HepG2 (cell line): Measurements from ENCODE around the gene TRIO. TPM values are rescaled to one million over a fixed set of nuclear protein-coding genes. Genes with fewer than 3 reads are reported as not detected.

ENCODE experiments used
- ATAC-seq: fragments of 200-7000 bp; cut with Tn5 transposase; 3 replicates; pipeline ENCODE4 v1.9.1; 2020; ENCODE audit warnings: mild to moderate bottlenecking, moderate library complexity
- BruUV-seq: library from RNA; stranded (reverse); fragments of 400-500 nt; replicated peaks from 2 replicates; lab custom pipeline; 2021; lab: Mats Ljungman, UMichigan
- CTCF ChIA-PET: fragments of 300-600 bp; formaldehyde crosslinking; extraction: SDS; loops from one replicate; lab custom pipeline; 2021; ENCODE audit warnings: low total read pairs, inconsistent platforms, low intra/inter-chr PET ratio; lab: Yijun Ruan, JAX
- POLR2A ChIA-PET: fragments of 350-600 bp; sonication (Branson Sonifier 250); formaldehyde crosslinking; loops from one replicate; lab custom pipeline; 2020; ENCODE audit warnings: antibody characterized with exemption, inconsistent platforms; lab: Yijun Ruan, JAX
- DNase-seq: peaks from one replicate; pipeline ENCODE4 v3.0.0-alpha.2; 2015; ENCODE audit warnings: low spot score
- FAIRE-seq: peaks from 3 replicates; lab custom pipeline; 2011; peaks lifted over from hg19 to GRCh38; lab: Jason Lieb, UNC
- H2AFZ ChIP-seq: one replicate; pipeline ENCODE4 v1.6.1; 2011; ENCODE audit warnings: low read length, inconsistent platforms
- H3K27ac ChIP-seq: fragments of 300-600 bp; 3 replicates; pipeline ENCODE4 v1.8.0; 2011; ENCODE audit warnings: mixed run types, mild to moderate bottlenecking, mixed read lengths, low read length, inconsistent platforms; ENCODE audit not compliant: insufficient read depth; ENCODE audit errors: extremely low read length
- H3K27me3 ChIP-seq, 2 experiments: fragments of 200-600 bp in 1 of 2; 2 replicates in 1 of 2; 3 replicates in 1 of 2; pipeline versions ENCODE4 v1.6.0 to v1.8.0; 2011; ENCODE audit warnings: low read length in 2 of 2, mild to moderate bottlenecking in 2 of 2, moderate library complexity in 2 of 2, inconsistent platforms in 1 of 2; ENCODE audit not compliant: insufficient read depth in 2 of 2, control insufficient read depth in 1 of 2
- H3K36me3 ChIP-seq, 2 experiments: fragments of 200-600 bp in 1 of 2; replicated peaks in 1 of 2; 2 replicates in 1 of 2; 3 replicates in 1 of 2; pipeline versions ENCODE4 v1.5.1 to v1.8.0; 2011; ENCODE audit warnings: low read length in 2 of 2, inconsistent platforms in 1 of 2; ENCODE audit not compliant: insufficient read depth in 2 of 2, control insufficient read depth in 1 of 2
- H3K4me1 ChIP-seq: 2 replicates; pipeline ENCODE4 v1.5.1; 2012; ENCODE audit warnings: low read length, inconsistent platforms; ENCODE audit not compliant: insufficient read depth
- H3K4me2 ChIP-seq: 2 replicates; pipeline ENCODE4 v1.6.0; 2011; ENCODE audit warnings: low read depth, low read length, inconsistent platforms
- H3K4me3 ChIP-seq, 3 experiments: fragments of 200-600 bp in 1 of 3; sonication (generic), shearing (Covaris generic) in 1 of 3; replicated peaks in 1 of 3; 2 replicates each; pipeline ENCODE4 v1.5.1; 2011 to 2016; ENCODE audit warnings: low read length in 3 of 3, inconsistent platforms in 2 of 3, low read depth in 2 of 3, mild to moderate bottlenecking in 2 of 3, control low read depth in 1 of 3, mixed read lengths in 1 of 3; ENCODE audit not compliant: insufficient read depth in 1 of 3
- H3K79me2 ChIP-seq: one replicate; pipeline ENCODE4 v1.6.1; 2011; ENCODE audit warnings: low read length, inconsistent platforms; ENCODE audit not compliant: insufficient read depth
- H3K9ac ChIP-seq: 2 replicates; pipeline ENCODE4 v1.6.0; 2011; ENCODE audit warnings: mild to moderate bottlenecking, low read depth, low read length, inconsistent platforms; ENCODE audit not compliant: insufficient read depth
- H3K9me3 ChIP-seq: 2 replicates; pipeline ENCODE4 v1.5.1; 2012; ENCODE audit warnings: mild to moderate bottlenecking, low read length
- H4K20me1 ChIP-seq: 2 replicates; pipeline ENCODE4 v1.6.0; 2011; ENCODE audit warnings: inconsistent platforms, mild to moderate bottlenecking, low read length, moderate library complexity; ENCODE audit not compliant: insufficient read depth
- CREB1 ChIP-seq, 2 experiments: fragments of 450-650 bp in 1 of 2; IDR thresholded peaks; 2 replicates each; pipeline ENCODE4 v1.6.1; 2016 to 2017; ENCODE audit warnings: control low read depth in 1 of 2, mild to moderate bottlenecking in 1 of 2, missing compliant biosample characterization in 1 of 2, missing genetic modification characterization in 1 of 2
- DPF2 ChIP-seq: sonication (generic); formaldehyde crosslinking; IDR thresholded peaks from 2 replicates; pipeline ENCODE4 v1.4.0; 2020; ENCODE audit warnings: mild to moderate bottlenecking, low read depth, missing genetic modification reagents, borderline replicate concordance
- PAWR ChIP-seq: sonication (generic); formaldehyde crosslinking; IDR thresholded peaks from 2 replicates; pipeline ENCODE4 v1.4.0; 2020; ENCODE audit warnings: missing genetic modification reagents, mild to moderate bottlenecking, borderline replicate concordance
- U2AF1 ChIP-seq: fragments of 200-400 bp; formaldehyde crosslinking; optimal IDR thresholded peaks from 2 replicates; pipeline ENCODE3; 2017; ENCODE audit warnings: mild to moderate bottlenecking, low read depth, low read length
- ZNF800 ChIP-seq: sonication (generic); formaldehyde crosslinking; IDR thresholded peaks from 2 replicates; pipeline ENCODE4 v1.4.0; 2020; ENCODE audit warnings: missing genetic modification reagents
- ZZZ3 ChIP-seq: sonication (generic); formaldehyde crosslinking; IDR thresholded peaks from 2 replicates; pipeline ENCODE4 v1.4.0; 2020; ENCODE audit warnings: missing genetic modification reagents, mild to moderate bottlenecking, borderline replicate concordance
- WGBS: methylation state at CpG from one replicate; pipeline ENCODE4 v1.1.6; 2017; ENCODE audit warnings: low lambda C conversion rate; 5-methylcytosine and 5-hydroxymethylcytosine counted together
- in situ Hi-C: cut with HindIII; loops from 2 replicates; pipeline ENCODE4 v1.10.0; 2017; ENCODE audit warnings: low pct_unique_long_range_greater_than_20kb; ENCODE audit not compliant: extremely low pct_ligation_motif_present
- intact Hi-C: fragments of 100-400 bp; cut with micrococcal nuclease; formaldehyde crosslinking; loops from one replicate; pipeline ENCODE4 v1.10.0; 2022; ENCODE audit not compliant: unreplicated experiment
- polyA plus RNA-seq, 8 experiments: library from polyadenylated mRNA; depleted of rRNA in 3 of 8; stranded (reverse) in 7 of 8; unstranded in 1 of 8; fragments of >200 nt; fragmentation: Illumina TruSeq in 4 of 8; extraction: Trizol in 4 of 8; gene quantifications; 2 replicates each; pipeline versions ENCODE4 v1.2.1 to v1.2.3, GENCODE V29; 2011 to 2016; ENCODE audit warnings: low read depth in 4 of 8, missing spikeins in 1 of 8, mixed read lengths in 1 of 8; ENCODE audit not compliant: insufficient read depth in 1 of 8
- total RNA-seq, 5 experiments: library from RNA; depleted of rRNA; stranded (reverse); fragments of >200 nt; fragmentation: Illumina TruSeq; extraction: Trizol; gene quantifications; 2 replicates each; pipeline ENCODE4 v1.2.3, GENCODE V29; 2016; ENCODE audit warnings: low read depth in 1 of 5

The TRIO gene
- total and polyA plus RNA-seq, 2 of the 13 experiments (the other 11 are each of a cell fraction or from before 2014, with no cell fraction given): 45.2 to 45.9 TPM

GRCh38 chr5:14286007-14286406, 142.9 kb downstream of the TRIO start:
- Histone ChIP-seq H3K4me2 (no peak overlapping the region), H3K4me1 (no peaks in the 10 kb centered on the region), H3K79me2 (no peaks in the 10 kb centered on the region), H3K36me3 (peaks cover 10 to 44% of the 10 kb centered on the region in 2 experiments), H3K9ac (no peak overlapping the region), H2AFZ (no peak overlapping the region), H3K27me3 (no peaks in the 10 kb centered on the region), H3K9me3 (no peaks in the 10 kb centered on the region), H4K20me1 (no peaks in the 10 kb centered on the region), H3K4me3 (no peak overlapping the region), H3K27ac (no peak overlapping the region)
- ChIA-PET CTCF (no interaction called here), POLR2A (no interaction called here)
- 100% methylated on average over 3 of the region's 3 CpGs for WGBS
- in situ Hi-C loops: no loop called here
- FAIRE-seq: no peak
- intact Hi-C loops: no loop called here
- TF ChIP-seq DPF2 (CRISPR knock-in tag) (no peak), CREB1 (IDR thresholded peaks at IDR 0.05) (no peak), CREB1 (CRISPR knock-in tag; IDR thresholded peaks at IDR 0.05) (no peak), U2AF1 (no peak), ZNF800 (no peak), PAWR (no peak), ZZZ3 (no peak)
- DNase-seq: no peak
- no peak for ATAC-seq
- BruUV-seq: no TSS peak
